GM19452 (cell line): Measurements from ENCODE around the gene CCL8.

Experiments used
- ATAC-seq: cut with Tn5 transposase; IDR thresholded peaks from one replicate; pipeline ENCODE4 v1.9.1; 2021; ENCODE audit not compliant: unreplicated experiment

CCL8 gene

GRCh38 chr17:34366529-34367107 lies 47.4 kb downstream of the CCL8 start:
- no peak for ATAC-seq

- no peak for ATAC-seq
Measured at GRCh38 chr17:34367486-34368195, 48.4 kb downstream of the CCL8 start.

- no peak for ATAC-seq
Measured at GRCh38 chr17:34368196-34368945, 49.1 kb downstream of the CCL8 start.

- no peak for ATAC-seq
Measured at GRCh38 chr17:34368946-34369500, 49.8 kb downstream of the CCL8 start.

GRCh38 chr17:34369571-34369970 lies 50.3 kb downstream of the CCL8 start:
- no peak for ATAC-seq

- ATAC-seq, result no peak
Measured at GRCh38 chr17:34370376-34370996, 51.3 kb downstream of the CCL8 start.

GRCh38 chr17:34370997-34371395 lies 51.8 kb downstream of the CCL8 start:
- ATAC-seq, result no peak
